Upper lobe of right lung (tissue), 1 donor: Measurements from ENCODE around the gene ADNP. TPM values are rescaled to one million over a fixed set of nuclear protein-coding genes. Genes with fewer than 3 reads are reported as not detected.
A peak's percentile ranks its signal among the peaks of the same experiment; 100 is the strongest.
"Not testable (repeated sequence)": the region's sequence is repeated elsewhere in the genome, so short reads cannot be mapped to it uniquely, and the experiment has no call there.

ENCODE experiments used
- ATAC-seq: fragments of 200-7000 bp; cut with Tn5 transposase; one replicate; pipeline ENCODE4 v1.9.1; 2020; ENCODE audit warnings: mild to moderate bottlenecking, moderate library complexity
- DNase-seq: peaks from one replicate; pipeline ENCODE4 v3.0.0-alpha.2; 2020
- H3K27ac ChIP-seq: fragments of 200-600 bp; one replicate; pipeline ENCODE4 v1.8.0; 2022
- H3K27me3 ChIP-seq: fragments of 200-600 bp; one replicate; pipeline ENCODE4 v1.8.0; 2022; ENCODE audit warnings: mild to moderate bottlenecking
- H3K36me3 ChIP-seq: fragments of 200-600 bp; one replicate; pipeline ENCODE4 v1.8.0; 2022
- H3K4me1 ChIP-seq: fragments of 200-600 bp; one replicate; pipeline ENCODE4 v1.8.0; 2022
- H3K4me3 ChIP-seq: fragments of 200-600 bp; one replicate; pipeline ENCODE4 v1.8.0; 2022; ENCODE audit warnings: mild to moderate bottlenecking
- H3K9me3 ChIP-seq: fragments of 200-600 bp; one replicate; pipeline ENCODE4 v1.8.0; 2022
- CTCF ChIP-seq: fragments of 200-600 bp; IDR thresholded peaks from one replicate; pipeline ENCODE4 v1.8.0; 2022; ENCODE audit warnings: antibody characterized with exemption
- intact Hi-C: fragments of 100-400 bp; cut with DNase I; formaldehyde crosslinking; loops from one replicate; pipeline ENCODE4 v1.11.0; 2022
- long read RNA-seq: library from polyadenylated mRNA; unstranded; transcript quantifications from one replicate; pipeline ENCODE4 v2.0.0, GENCODE V29; 2021
- total RNA-seq: library from RNA; stranded (reverse); fragmentation: NEBNext Ultra II Directional; extraction: Animal tissue kit (Norgen Biotek cat#: 25700); gene quantifications from one replicate; pipeline ENCODE4 v1.2.1, GENCODE V29; 2021
- donor health status: DM: no; HTN: yes; CAD: no; lungs with severe emphysema.

The ADNP gene
- total RNA-seq: 54.1 TPM
- long read RNA-seq, full-length matches to known transcripts: 20 of 42 reads
- long read RNA-seq, partial matches to known transcripts: 4 of 42 reads
- long read RNA-seq, other reads (novel, unspliced or antisense): 18 of 42 reads

GRCh38 chr20:50931306-50932015, at the start of gene ADNP:
TSS of gene ADNP (minus strand) at chr20:50931437. CDS start at chr20:50903996, 27,441 bp downstream.
- Histone ChIP-seq H3K36me3 (peaks cover 44% of the 10 kb centered on the region), H3K4me3 (peak within 1 kb of the TSS; percentile 72), H3K9me3 (no peaks in the 10 kb centered on the region), H3K27ac (peak within 1 kb of the TSS; percentile 97), H3K4me1 (peaks cover 20% of the 10 kb centered on the region), H3K27me3 (no peaks in the 10 kb centered on the region)
- peak; percentile 79 for TF ChIP-seq CTCF
- intact Hi-C loops: no loop called here
- ATAC-seq (peak; percentile 93), DNase-seq (peak; percentile 94)

- ATAC-seq (peak; percentile 58), DNase-seq (no peak)
- no peak overlapping the region for H3K27ac ChIP-seq
- H3K27me3 ChIP-seq: peaks cover 17% of the 10 kb centered on the region
- no peak for TF ChIP-seq CTCF
- H3K9me3 ChIP-seq: no peaks in the 10 kb centered on the region
- H3K4me3 ChIP-seq: no peak overlapping the region
- intact Hi-C loops: no loop called here
- H3K36me3 ChIP-seq: no peaks in the 10 kb centered on the region
- H3K4me1 ChIP-seq: peaks cover 3% of the 10 kb centered on the region
These were observed 48.9 kb upstream of the ADNP start for GRCh38 chr20:50980071-50980681.

GRCh38 chr20:50978533-50978932, 47.3 kb upstream of the ADNP start:
- H3K27me3 ChIP-seq, H3K4me1 ChIP-seq, H3K9me3 ChIP-seq, H3K36me3 ChIP-seq, DNase-seq, intact Hi-C loops, H3K4me3 ChIP-seq, ATAC-seq, H3K27ac ChIP-seq: not testable (repeated sequence)

GRCh38 chr20:50977066-50978021, 46.1 kb upstream of the ADNP start:
- no peak overlapping the region for H3K4me3 ChIP-seq
- no peaks in the 10 kb centered on the region for H3K36me3 ChIP-seq
- ATAC-seq: no peak
- H3K27me3 ChIP-seq: peaks cover 4% of the 10 kb centered on the region
- H3K9me3 ChIP-seq: no peaks in the 10 kb centered on the region
- TF ChIP-seq CTCF: no peak
- DNase-seq: no peak
- H3K27ac ChIP-seq: no peak overlapping the region
- peaks cover 3% of the 10 kb centered on the region for H3K4me1 ChIP-seq
- intact Hi-C loops: no loop called here

- H3K27ac ChIP-seq: no peak overlapping the region
- H3K4me3 ChIP-seq: no peak overlapping the region
- DNase-seq (no peak), ATAC-seq (no peak)
- intact Hi-C loops: no loop called here
- H3K27me3 ChIP-seq: peaks cover 4% of the 10 kb centered on the region
- H3K36me3 ChIP-seq: no peaks in the 10 kb centered on the region
- no peaks in the 10 kb centered on the region for H3K4me1 ChIP-seq
- TF ChIP-seq CTCF: no peak
- H3K9me3 ChIP-seq: no peaks in the 10 kb centered on the region
These were observed 44.6 kb upstream of the ADNP start for GRCh38 chr20:50975701-50976330.
